Astrocyte of the spinal cord (primary cell): ENCODE data around the gene ATG14.

Experiments used
- DNase-seq: peaks from one replicate; pipeline ENCODE4 v3.0.0; 2011; ENCODE audit warnings: low read depth, low spot score
- H3K4me3 ChIP-seq: 2 replicates; pipeline ENCODE4 v1.5.1; 2011; ENCODE audit warnings: low read depth, mild to moderate bottlenecking, low read length, moderate library complexity
- in situ Hi-C: cut with HindIII; loops from 2 replicates; pipeline ENCODE4 v1.10.0; 2017; ENCODE audit warnings: low sequenced_read_pairs
- TF ChIP-seq, protein P1 (sequence below): IDR thresholded peaks from 2 replicates; pipeline ENCODE4 v1.5.1; 2012; ENCODE audit warnings: low read depth, mild to moderate bottlenecking, low read length, inconsistent platforms

ATG14 gene

DNA sequence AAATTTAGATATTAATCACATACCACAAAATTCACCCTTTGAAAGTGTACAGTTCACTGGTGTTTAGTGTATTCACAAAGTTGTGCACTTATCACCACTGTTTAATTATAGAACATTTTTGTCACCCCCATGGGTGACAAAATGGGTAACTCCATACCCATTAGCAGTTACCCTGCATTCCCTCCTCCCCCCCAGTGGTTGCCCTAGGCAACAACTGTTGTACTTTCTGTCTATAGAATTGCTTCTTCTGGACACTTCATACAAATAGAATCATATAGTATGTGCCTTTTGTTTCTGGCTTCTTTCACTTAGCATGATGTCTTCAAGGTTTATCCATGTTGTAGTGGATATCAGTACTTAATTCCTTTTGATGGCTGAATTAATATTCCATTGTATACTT lies 87.7 kb downstream of the ATG14 start:
- H3K4me3 ChIP-seq: no peak overlapping the region

DNA sequence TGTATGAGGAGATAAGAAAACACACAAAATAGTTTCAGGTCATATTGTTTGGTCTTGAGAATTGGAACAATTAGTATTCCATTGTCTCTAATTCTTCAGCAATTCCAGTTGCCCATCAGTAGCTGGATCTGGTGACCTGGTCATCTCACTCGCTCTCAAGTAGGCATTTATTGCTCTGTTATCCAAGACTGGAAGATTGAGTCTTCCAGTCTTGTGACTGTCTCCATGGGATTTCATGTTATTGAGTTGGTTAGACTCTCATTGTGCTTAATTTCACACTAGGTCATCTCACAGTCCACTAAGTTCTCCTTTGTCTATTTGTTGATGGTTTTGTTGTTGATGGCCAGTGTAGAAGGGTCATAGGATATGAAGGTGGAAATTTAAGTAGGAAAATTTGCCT lies 92.9 kb downstream of the ATG14 start:
- TF ChIP-seq, protein P1, sequence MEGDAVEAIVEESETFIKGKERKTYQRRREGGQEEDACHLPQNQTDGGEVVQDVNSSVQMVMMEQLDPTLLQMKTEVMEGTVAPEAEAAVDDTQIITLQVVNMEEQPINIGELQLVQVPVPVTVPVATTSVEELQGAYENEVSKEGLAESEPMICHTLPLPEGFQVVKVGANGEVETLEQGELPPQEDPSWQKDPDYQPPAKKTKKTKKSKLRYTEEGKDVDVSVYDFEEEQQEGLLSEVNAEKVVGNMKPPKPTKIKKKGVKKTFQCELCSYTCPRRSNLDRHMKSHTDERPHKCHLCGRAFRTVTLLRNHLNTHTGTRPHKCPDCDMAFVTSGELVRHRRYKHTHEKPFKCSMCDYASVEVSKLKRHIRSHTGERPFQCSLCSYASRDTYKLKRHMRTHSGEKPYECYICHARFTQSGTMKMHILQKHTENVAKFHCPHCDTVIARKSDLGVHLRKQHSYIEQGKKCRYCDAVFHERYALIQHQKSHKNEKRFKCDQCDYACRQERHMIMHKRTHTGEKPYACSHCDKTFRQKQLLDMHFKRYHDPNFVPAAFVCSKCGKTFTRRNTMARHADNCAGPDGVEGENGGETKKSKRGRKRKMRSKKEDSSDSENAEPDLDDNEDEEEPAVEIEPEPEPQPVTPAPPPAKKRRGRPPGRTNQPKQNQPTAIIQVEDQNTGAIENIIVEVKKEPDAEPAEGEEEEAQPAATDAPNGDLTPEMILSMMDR: no peak
- in situ Hi-C loops: no loop called here
- DNase-seq: no peak
- H3K4me3 ChIP-seq: no peak overlapping the region

More for the DNA sequence above, 87.7 kb downstream of the ATG14 start:
- in situ Hi-C loops: no loop called here
- no peak for DNase-seq
- TF ChIP-seq, protein P1: no peak

DNA sequence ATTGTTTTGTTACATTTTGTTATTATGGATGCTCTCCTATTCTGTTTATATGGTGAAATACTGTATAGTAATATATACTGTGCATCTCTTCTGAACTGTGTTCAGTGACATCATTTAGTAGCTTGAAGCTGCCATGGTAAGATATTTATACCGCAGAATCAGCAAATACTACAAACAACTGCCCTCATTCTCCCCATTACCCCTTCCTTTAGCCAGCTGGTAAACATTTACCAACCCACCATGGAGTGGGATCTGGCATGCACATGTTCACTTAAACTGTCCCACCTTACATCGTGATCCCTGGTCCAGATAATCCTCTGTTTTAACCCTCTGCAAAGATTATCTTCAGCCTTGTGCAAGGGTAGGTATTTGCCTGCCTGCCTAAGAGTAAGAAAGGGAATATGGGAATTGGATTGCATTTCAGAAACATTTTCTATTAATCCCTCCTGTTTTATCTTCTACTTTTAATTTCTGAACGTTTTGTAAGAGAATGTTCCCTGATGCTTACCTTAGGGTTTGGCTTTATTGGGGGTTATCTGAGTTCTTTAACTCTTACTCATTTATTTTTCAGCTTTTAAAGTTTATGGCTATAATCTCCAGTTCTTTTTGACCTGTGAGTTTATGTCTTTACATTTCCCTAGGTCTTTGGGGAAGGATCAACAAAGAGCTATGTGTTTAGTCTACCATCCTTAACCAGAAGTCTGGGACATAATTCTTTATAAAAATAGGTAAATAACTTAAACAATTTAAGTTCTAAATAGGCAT lies 93.9 kb downstream of the ATG14 start:
- in situ Hi-C loops: no loop called here
- no peak for DNase-seq
- TF ChIP-seq, protein P1: no peak
- no peak overlapping the region for H3K4me3 ChIP-seq

DNA sequence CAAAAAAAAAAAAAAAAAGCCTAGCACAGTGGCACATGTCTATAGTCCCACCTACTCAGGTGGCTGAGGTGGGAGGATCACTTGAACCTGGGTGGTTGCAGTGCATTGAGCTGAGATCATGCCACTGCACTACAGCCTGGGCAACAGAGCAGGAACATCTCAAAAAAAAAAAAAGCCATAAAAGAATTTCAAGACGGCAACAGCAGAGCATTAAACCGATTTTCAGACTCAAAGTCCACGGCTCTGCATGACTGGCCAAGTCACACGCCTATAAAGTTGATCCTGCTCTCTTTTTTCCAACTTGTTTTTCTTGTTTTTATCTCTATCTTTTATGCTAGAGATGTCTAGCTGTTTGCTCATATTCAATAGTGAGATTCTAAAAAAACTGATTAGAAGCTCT lies 95.1 kb downstream of the ATG14 start:
- H3K4me3 ChIP-seq: no peak overlapping the region
- in situ Hi-C loops: no loop called here
- DNase-seq: no peak
- TF ChIP-seq, protein P1: no peak
